Endometrial microvascular endothelial cells (primary cell): ENCODE measurements around the gene CDC25C. TPM values are rescaled to one million over a fixed set of nuclear protein-coding genes. Genes with fewer than 3 reads are reported as not detected.
"Not testable (repeated sequence)": the region's sequence is repeated elsewhere in the genome, so short reads cannot be mapped to it uniquely, and the experiment has no call there.

ENCODE experiments used
- in situ Hi-C: cut with HindIII; loops from 2 replicates; pipeline ENCODE4 v1.10.0; 2017; ENCODE audit warnings: low sequenced_read_pairs, low pct_unique_long_range_greater_than_20kb; ENCODE audit errors: inconsistent ontology term
- total RNA-seq: library from RNA; depleted of rRNA; stranded (reverse); fragments of >200 nt; gene quantifications from one replicate; pipeline ENCODE4 v1.2.3, GENCODE V29; 2015; ENCODE audit errors: inconsistent ontology term

Gene CDC25C
- total RNA-seq, 1 donor from 2014 or later, result 13.9 TPM

GRCh38 chr5:138351056-138351455 lies 19.5 kb upstream of the CDC25C start:
- in situ Hi-C loops, result loop anchor here (10.0 kb wide), 1 partner anchor 186 kb away; no protein-coding TSS in a partner anchor

GRCh38 chr5:138350563-138350890 lies 18.9 kb upstream of the CDC25C start:
- in situ Hi-C loops, result loop anchor here (10.0 kb wide), 1 partner anchor 186 kb away; no protein-coding TSS in a partner anchor

GRCh38 chr5:138349852-138350562 lies 18.4 kb upstream of the CDC25C start:
- in situ Hi-C loops, result loop anchor here (10.0 kb wide), 1 partner anchor 185 kb away; no protein-coding TSS in a partner anchor

GRCh38 chr5:138346889-138347288 lies 15.3 kb upstream of the CDC25C start:
- in situ Hi-C loops, result no loop called here

GRCh38 chr5:138344887-138345622 lies 13.5 kb upstream of the CDC25C start:
- in situ Hi-C loops, result no loop called here

GRCh38 chr5:138340008-138340407 lies 8.4 kb upstream of the CDC25C start:
- in situ Hi-C loops, result no loop called here

GRCh38 chr5:138339464-138339863 lies 7.9 kb upstream of the CDC25C start:
- in situ Hi-C loops, result no loop called here

- in situ Hi-C loops, result no loop called here
Measured at GRCh38 chr5:138339091-138339456, 7.5 kb upstream of the CDC25C start.

- in situ Hi-C loops, result no loop called here
Measured at GRCh38 chr5:138338411-138339090, 6.9 kb upstream of the CDC25C start.

GRCh38 chr5:138337685-138338410 lies 6.2 kb upstream of the CDC25C start, which contains the start of gene FAM53C:
Gene FAM53C (plus strand): TSS chr5:138338266. CDS start chr5:138341336, 3,070 bp downstream.
- in situ Hi-C loops, result no loop called here

GRCh38 chr5:138336952-138337684 lies 5.5 kb upstream of the CDC25C start:
- in situ Hi-C loops, result no loop called here

- in situ Hi-C loops, result no loop called here
Measured at GRCh38 chr5:138334867-138335447, 3.4 kb upstream of the CDC25C start.

- in situ Hi-C loops, result no loop called here
Measured at GRCh38 chr5:138330813-138331448, 673 bp downstream of the CDC25C start.

GRCh38 chr5:138318211-138318610 lies 13.4 kb downstream of the CDC25C start:
- in situ Hi-C loops, result not testable (repeated sequence)

GRCh38 chr5:138316355-138316754 lies 15.2 kb downstream of the CDC25C start:
- in situ Hi-C loops, result no loop called here

- in situ Hi-C loops, result no loop called here
Measured at GRCh38 chr5:138315751-138316278, 15.8 kb downstream of the CDC25C start.

GRCh38 chr5:138305797-138306196 lies 25.8 kb downstream of the CDC25C start:
- in situ Hi-C loops, result no loop called here
